ENCODE data around the gene COL20A1.
"Not testable (repeated sequence)": the region's sequence is repeated elsewhere in the genome, so short reads cannot be mapped to it uniquely, and the experiment has no call there.

COL20A1 gene

DNA sequence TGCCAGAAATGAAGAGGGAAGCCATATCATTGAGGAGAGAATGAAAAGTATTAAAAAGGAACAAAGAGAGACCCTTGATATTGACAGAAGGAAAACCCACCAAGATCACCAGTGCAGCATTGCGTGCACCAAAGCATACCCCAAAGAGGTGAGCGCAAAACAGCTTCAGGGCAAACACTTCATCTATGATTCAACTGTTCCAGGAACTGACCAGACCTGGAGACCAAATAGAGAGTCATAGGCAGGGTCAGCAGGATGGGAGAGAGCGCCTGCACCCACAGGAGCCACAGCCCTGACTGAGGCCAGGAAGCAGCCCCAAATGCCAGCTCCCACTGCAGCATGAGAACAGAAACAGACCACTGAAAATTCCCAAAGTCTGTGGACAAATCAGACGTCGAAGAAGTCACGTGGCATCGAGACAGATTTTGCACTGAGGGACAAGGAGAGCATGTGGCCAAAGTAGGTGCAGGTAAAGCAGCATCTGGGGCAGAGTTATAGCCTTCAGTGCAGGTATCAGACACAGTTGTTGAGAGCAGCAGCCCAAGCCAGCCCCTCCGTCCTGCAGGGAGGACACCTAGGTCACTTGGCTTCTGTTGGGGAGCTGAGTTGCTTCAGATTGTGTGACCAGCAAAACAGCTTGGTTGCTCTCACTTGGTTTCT is 38.9 kb downstream of the COL20A1 start:
- no peak for DNase-seq (ENCODE audit: low read depth in 2 of 3, low spot score in 1 of 3)

DNA sequence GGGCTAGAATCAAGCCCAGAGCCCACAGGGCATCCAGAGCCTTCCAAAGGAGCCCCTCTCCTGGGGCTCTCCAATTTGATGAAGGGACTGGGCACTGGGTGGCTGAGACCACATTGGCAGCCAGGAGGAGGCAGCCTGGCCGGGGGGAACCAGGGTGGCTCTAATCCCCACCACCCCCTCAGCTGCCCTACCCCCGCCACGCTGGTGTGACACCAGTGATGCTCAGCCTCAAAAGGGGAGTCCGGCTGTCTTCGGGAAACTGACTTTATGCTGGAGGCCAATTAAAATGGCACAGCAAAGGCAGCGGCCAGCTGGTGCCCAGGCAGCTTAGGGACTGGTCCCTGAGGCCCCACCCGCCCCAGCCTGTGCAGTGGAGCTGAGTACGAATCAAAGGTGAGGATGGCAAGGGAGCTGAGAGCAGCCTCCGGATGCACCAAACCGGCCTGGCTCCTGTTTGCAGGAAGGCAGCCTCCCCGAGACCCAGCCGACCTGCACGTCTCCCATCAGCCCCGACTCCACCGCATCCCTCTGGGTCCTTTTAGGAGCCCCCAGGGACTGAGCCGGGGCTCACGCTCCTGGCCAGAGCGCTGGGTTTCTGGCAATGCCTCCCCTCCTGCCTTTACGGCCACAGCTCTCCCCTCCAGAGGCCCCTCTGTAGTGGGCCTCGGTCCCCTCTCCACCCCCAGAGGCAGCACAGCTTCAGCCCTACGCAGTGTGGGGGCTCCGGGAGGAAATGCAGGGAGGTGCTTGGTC is 39.7 kb downstream of the COL20A1 start:
- no peak for DNase-seq (ENCODE audit: low read depth in 2 of 3, low spot score in 1 of 3)

- no peak for DNase-seq (ENCODE audit: low read depth in 2 of 3, low spot score in 1 of 3)
These were observed 40.4 kb downstream of the COL20A1 start for GRCh38 chr20:63333241-63333836.

- DNase-seq (ENCODE audit: low read depth in 2 of 3, low spot score in 1 of 3), result no peak
These were observed 41.4 kb downstream of the COL20A1 start for GRCh38 chr20:63334356-63334755.

DNA sequence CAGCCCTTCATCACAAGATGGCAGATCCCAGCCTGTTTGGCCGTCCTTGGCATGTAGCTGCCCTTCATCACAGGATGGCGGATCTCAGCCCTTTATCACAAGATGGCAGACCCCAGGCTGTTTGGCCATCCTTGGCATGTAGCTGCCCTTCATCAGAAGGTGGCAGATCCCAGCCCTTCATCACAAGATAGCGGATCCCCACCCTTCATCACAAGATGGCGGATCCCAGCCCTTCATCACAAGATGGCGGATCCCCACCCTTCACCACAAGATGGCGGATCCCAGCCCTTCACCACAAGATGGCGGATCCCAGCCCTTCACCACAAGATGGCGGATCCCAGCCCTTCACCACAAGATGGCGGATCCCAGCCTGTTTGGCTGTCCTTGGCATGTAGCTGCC is 42.1 kb downstream of the COL20A1 start:
- DNase-seq (ENCODE audit: low read depth in 2 of 3, low spot score in 1 of 3), result not testable (repeated sequence)

GRCh38 chr20:63335711-63336110 is 42.7 kb downstream of the COL20A1 start:
- DNase-seq (ENCODE audit: low read depth in 2 of 3, low spot score in 1 of 3), result no peak

DNA sequence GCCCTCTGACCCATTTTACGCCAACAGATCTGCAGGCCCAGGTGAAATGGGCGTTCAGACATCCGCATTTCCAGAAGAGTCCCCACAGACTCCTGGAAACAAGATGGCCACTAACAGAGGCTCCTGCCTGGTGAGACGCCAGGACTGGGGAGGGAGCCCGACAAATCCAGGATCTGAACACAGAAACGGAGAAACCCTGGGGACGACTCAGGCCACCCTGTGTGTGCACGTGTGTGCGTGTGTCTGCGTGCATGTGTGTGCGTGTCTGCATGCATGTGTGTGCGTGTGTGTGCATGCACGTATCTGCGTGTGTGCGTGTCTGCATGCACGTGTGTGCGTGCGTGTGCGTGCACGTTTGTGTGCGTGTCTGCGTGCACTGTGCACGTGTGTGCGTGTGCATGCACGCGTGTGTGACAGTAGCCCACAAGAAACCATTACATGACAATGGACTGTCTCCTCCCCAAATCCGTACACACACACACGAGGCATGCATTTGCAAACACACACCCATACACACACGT is 43.3 kb downstream of the COL20A1 start:
- DNase-seq (ENCODE audit: low read depth in 2 of 3, low spot score in 1 of 3), result no peak

- DNase-seq (ENCODE audit: low read depth in 2 of 3, low spot score in 1 of 3), result no peak
These were observed 44.9 kb downstream of the COL20A1 start for GRCh38 chr20:63337786-63338420.

- not testable (repeated sequence) for DNase-seq (ENCODE audit: low read depth in 2 of 3, low spot score in 1 of 3)
These were observed 46.4 kb downstream of the COL20A1 start for GRCh38 chr20:63339154-63340094.

GRCh38 chr20:63340158-63340688 is 47.2 kb downstream of the COL20A1 start:
- not testable (repeated sequence) for DNase-seq (ENCODE audit: low read depth in 2 of 3, low spot score in 1 of 3)

GRCh38 chr20:63342561-63343459 is 49.8 kb downstream of the COL20A1 start:
- DNase-seq (ENCODE audit: low read depth in 2 of 3, low spot score in 1 of 3), result no peak

DNA sequence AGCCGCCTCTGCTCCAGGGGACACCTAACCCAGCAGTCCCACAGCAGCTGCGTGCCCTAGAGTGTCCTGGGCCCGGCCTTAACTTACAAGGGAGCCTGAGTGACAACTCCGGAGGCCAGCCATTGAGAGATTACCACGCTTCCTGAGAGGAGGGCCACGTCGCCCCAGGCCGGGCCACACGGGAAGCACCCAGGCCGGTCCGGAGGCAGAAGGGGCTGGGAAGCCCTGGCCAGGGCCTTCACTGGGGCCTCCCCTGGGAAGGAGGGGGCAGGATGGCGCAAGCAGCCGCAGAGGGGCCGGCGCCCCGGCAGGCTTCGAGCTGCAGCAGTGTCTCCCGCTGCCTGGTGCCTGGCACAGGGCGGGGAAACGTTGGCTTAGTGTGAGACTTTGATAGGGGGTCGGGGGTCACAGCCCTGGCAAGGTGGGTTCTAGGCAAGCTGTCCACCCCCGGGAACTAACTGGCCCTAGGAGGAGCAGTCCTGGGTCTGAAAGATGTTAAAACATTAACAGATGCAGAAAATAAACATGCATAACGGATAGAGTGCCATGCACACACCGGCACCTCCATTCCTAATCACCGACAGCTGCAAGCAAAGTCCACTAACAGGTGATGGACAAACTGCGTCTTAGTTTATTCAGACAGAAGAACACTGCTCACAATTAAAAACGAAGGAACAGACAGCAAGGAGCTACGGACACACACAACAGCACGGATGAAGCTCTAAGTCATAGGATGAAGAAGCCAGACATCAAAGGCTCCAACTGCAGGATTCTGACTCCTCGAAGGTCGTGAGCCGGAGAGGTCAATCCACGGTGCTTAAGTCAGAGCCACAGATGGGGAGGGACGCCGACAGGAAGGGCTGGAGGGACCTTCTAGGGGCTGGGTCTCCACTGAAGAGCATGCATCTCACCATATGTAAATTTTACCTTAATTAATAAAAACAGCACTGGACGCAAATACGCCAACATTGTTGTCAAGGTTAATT is 50.8 kb downstream of the COL20A1 start:
- no peak for DNase-seq (ENCODE audit: low read depth in 2 of 3, low spot score in 1 of 3)

DNA sequence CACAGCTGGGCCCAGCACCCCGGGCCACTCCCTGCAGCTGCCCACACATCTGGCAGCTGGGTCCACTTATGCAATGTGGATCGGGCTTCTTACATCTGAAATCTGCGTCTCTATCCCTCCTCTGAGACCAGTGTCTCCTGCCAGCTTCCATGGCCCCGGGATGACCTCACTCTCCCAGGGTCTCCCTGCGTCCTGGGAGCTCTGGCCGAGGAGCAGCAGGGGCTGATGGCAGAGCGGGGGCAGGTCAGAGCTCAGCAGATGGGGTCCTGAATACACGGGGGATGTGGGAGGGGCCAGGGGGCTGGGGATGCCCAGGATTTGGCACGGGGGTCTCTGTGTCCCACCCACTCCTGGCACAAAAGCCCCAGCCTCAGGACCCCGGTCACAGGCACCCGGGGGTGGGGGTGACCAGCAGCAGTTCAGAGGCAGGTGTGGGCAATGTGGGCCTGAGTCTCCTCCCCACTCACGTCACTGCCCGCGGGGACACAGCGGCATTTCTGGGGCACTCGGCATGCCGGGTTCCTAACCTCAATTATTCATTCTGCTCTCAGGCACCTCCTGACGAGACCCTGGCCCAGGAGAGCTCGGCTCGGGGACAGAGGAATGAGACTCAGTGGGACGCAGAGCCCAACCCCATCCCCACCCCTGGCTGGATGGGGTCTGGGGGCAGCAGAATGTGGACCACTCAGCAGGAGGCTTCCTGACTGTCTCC is 51.8 kb downstream of the COL20A1 start:
- DNase-seq (ENCODE audit: low read depth in 2 of 3, low spot score in 1 of 3), result no peak

DNA sequence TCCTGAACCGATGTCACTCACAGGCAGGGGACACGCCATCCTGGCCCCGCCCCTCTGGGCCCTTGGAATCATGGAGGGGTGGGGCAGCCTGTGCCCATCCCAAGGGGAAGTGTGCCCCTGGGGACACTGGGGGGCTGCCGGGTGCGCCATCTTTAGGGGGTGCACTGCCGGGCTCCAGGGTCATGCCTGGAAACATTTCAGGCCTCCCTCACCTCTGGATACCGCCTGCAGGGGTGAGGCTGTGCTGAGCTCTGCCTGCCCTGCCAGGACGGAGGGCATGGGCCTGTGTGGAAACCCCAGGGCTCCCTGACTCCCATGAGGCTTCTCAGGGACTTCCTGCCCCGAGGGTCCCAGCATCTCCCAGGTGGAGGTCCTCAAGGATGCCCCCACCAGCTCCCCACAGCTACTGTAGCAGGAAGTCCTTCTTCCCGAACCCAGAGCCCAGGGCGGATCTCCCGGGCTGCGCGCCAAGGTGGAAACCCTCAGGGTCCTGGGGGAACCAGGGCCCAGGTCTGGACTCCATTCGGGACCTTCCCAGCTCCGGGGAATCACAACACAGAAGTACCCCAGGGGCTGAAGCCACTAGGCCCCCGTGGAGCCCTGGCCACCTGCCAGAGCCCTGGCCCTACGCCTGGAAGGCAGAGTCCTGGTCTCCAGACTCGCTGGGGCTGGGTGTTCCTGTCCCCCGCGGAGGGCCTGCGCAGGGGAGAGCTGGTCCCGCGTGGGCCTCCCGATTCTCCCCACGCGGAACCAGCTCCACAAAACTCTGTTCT is 52.5 kb downstream of the COL20A1 start:
- no peak for DNase-seq (ENCODE audit: low read depth in 2 of 3, low spot score in 1 of 3)

- DNase-seq (ENCODE audit: low read depth in 2 of 3, low spot score in 1 of 3), result no peak
These were observed 53.4 kb downstream of the COL20A1 start for GRCh38 chr20:63346131-63347080.
